Hippocampal formation (tissue), 2 donors: ENCODE data around the gene EEF1AKMT2.
"Not testable (repeated sequence)": the region's sequence is repeated elsewhere in the genome, so short reads cannot be mapped to it uniquely, and the experiment has no call there.

Experiments used
- DNase-seq, 2 donors: peaks; one replicate each; lab custom pipeline; 2025; lab: John Stamatoyannopoulos, UW

Gene EEF1AKMT2

DNA sequence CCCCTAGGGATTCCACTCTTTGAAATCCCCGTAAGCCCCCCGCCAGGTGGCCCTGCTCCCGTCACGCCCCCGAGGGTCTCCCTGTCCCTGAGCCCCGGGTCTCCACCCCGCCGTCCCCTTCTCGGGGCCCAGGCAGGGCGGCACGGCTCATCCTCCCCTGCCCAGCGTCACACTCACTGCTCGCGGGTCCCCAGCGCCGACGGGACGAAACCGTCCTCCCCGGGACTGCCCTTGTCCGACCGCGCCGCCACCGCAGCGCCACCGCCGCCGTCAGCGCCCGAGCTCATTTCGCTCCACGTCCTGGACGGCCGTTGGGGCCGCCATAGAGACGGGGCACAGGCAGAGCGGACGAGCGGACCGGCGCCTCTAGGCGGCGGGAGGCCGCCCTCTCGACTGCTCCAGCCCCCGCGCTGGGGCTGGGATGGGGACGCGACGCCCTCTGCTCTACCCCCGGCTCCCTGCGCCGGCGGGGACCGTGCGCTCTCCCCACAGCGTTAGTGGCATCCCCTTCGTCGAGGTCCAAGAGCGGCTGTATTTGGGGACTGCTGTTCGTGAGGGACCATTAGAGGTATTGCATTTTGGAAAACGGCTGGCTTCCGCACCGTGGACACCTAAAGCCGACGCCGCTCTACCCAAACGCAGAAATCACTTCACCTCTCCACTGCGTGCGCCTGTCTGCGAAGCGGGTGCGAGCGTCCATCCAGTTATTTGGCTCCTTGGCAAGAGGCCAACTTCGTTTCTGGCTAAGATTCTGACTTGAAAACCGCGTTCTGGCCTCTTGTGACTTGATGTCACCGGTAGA lies at the start of gene EEF1AKMT2:
TSS of gene EEF1AKMT2 (minus strand) at position 341 of the 802 bp plus-strand sequence. CDS start at position 287, 54 bp downstream.
- peak; percentile 61 to 77 for DNase-seq

DNA sequence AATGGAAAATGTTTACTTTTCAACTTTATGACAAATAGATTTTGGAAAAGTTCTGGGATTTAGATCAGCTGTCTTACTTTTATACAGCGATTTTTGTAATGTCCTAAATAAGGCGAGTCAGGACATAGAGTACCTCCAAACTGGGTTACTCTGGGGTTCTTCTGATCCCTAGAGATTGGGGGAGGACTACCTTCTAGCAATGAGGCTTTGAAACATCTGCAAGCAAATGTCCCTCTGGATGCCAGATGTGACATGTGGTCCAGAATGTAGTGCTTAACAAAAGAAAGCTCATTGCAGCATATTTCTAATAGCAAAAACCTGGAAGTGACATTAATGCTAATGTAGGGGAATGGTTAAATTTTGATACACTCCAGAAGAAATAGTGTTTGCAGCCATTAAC lies 46.0 kb upstream of the EEF1AKMT2 start:
- DNase-seq = no peak

DNA sequence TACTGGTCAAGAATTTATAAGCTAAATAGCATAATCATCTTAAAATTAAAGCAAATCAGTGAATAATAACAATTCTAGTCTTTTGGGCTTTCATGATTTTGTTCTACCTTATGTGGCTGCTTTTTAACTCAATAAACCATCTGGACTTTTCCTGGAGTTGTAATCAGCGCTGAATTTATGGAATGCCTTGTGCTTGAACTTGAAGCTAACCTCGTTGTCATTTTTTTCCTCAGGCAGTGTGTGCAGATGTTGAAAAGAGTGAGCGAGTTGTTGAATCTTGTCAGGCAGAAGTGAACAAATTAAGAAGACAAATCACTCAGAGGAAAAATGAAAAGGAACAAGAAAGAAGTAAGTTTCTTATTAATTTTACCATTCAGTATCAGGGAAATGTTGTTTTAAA lies 39.4 kb upstream of the EEF1AKMT2 start:
- DNase-seq = no peak

DNA sequence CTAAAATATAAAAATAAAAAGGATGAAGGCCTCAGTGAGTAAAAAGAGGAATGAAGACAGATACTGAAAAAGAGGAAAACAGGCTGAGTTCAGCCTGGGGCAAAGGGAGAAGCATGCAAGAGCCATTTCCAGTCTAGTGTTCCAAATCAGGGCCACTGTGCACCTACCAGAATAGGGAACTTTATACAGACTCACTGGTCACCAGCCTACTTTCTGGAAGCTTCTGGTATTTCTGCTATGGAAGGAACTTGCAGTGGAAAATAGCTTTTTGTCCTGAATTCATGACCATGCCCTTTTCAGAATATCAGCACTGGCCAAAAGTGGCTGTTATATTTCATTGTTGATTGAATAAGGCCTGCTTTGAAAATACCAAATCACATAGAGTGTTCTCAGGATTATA lies 38.8 kb upstream of the EEF1AKMT2 start:
- DNase-seq = no peak

DNA sequence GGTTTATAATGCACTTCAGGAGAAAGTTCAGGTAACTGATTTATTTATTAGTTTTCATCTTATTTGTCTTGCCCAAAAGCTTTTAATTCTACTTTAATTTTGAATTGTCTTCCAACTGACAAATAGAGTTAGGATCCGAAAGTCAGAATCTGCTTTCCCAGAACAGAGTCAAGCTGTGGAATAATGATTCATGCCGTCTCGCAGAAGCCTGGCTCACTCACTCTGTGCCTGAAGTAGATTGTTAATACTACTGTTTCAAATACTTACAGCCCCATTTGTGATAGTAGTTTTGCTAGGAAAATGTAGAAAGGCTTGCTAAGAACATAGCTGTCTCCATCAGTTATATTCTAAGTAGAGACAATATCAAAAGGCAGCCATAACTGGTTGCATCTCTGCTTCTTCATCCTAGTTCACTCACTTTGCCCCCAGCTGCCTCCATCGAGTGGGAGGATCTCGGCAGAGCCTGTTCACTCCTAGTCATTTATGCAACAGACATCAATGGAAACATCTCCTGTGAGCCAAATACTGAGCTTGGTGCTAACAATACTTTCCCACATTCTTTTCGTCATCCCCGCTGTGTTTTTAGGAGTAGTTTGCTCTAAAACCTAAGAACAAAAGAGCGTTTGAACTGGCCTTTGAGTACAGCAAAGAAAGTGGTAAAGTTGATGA lies 37.9 kb upstream of the EEF1AKMT2 start:
- DNase-seq = no peak

DNA sequence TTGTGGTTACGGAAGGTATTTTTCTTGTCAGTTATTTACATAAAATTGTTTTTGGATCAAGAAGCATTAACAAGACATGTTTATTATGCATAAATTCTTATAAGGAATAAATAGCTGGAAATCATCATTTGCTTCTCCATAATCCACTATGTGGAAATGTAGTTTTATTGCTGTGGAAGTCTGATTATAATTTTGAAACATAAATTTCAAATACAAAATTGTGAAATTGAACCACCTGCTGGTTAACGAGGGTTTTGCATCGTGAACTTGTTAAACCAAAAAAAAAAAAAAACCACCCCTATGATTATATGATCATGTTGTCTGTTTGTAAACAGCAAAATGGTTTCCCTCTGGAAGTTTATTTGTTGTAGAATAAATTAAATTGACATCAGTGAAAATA lies 35.8 kb upstream of the EEF1AKMT2 start:
- no peak for DNase-seq

DNA sequence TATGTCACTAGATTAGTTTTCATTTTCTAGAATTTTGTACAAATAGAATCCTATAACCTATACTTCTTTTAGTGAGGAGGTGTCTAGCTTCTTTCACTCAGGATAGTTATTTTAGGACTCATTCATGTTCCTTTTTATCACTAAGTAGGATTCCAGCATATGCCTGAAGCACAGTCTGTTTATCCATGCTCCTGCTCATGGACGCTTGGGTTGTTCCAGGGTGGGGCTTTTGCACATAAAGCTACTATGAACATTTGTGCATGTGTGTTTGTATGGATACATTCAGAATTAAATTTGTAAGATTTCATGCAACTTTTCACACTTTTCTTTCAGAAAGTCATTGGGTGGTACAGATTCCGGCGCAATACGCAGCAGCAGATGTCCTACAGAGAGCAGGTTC lies 34.6 kb upstream of the EEF1AKMT2 start:
- no peak for DNase-seq

DNA sequence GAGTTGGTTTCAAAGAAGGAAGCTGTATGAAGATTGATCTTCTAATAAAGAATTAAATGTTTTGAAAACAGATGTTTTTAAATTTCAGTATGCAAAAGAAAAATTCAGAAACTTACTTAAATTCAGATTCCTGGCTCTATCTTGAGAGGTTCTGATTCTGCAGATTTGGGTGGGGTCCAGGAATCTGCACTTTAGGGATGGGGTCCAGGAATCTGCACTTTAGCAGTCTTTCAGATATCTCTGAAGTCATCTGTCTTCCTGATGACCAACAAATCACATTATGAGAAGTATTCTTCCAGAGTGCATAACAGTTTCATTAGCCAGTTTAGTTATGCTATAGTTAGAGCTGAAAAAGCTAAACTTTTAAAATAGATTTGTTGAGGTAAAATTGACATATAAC lies 34.0 kb upstream of the EEF1AKMT2 start:
- no peak for DNase-seq

DNA sequence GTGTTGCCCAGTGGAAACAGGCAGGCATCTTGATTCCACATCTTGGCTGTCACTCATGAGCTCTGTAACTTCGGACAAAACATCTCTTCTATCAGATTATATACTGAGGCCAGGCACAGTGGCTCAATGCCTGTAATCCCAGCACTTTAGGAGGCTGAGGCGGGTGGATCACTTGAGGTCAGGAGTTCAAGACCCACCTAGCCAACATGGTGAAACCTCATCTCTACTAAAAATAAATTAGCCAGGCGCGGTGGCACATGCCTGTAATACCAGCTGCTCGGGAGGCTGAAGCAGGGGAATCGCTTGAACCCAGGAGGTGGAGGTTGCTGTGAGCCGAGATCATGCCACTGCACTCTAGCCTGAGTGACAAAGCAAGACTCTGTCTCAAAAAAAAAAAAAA lies 33.2 kb upstream of the EEF1AKMT2 start:
- not testable (repeated sequence) for DNase-seq

DNA sequence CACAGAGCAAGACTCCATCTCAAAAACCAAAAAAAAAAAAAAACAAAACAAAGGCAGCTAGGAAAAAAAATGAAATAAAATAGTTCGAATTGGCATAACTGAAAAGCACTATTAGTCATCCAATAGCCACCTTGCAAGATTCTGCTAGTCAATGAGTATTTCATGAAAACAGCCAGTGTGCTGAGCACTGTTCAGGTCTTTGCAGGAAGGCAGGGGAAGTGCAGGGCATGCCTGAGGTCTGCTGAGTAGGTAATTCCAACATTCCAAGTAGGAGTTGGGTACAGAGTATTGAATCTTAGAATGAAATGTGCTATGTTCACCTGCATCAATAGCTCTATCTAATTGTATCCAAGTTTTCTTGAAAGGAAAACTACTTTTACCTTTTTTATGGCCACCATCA lies 32.8 kb upstream of the EEF1AKMT2 start:
- no peak for DNase-seq

DNA sequence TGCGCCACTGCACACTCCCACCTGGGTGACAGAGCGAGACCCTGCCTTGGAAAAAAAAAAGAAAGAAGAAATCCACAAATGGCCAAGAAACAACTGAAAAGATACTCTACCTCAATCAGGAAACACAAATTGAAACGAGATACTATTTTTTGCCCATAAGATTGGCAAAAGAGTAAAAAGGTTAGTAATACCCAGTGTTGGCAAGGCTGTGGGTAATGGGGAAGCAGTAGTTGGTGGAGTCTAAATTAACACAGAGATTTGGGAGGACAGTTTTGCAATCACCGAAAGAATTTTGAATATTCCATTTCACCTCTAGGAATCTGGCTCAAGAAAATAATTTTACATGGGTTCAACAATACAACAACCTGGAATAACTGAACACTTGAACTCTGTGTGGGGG lies 29.8 kb upstream of the EEF1AKMT2 start:
- DNase-seq = no peak

DNA sequence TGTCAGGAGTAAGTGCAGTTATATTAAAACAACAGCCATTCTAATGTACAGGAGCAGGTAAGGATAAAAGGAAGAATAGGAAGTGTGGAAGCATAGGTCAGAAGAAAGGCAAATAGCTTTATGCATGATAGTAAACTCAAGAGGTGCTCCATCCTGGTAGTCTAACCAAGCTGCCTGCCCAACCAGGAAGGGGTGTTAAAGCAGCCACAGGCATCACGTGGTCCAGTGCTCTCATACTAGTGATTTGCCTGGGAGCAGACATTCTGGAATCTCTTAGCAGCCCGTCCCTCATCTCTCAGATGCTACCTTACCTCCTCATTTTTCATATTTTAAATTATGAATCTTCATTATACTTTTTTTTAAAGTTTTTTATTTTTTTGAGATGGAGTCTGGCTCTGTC lies 28.4 kb upstream of the EEF1AKMT2 start:
- no peak for DNase-seq

DNA sequence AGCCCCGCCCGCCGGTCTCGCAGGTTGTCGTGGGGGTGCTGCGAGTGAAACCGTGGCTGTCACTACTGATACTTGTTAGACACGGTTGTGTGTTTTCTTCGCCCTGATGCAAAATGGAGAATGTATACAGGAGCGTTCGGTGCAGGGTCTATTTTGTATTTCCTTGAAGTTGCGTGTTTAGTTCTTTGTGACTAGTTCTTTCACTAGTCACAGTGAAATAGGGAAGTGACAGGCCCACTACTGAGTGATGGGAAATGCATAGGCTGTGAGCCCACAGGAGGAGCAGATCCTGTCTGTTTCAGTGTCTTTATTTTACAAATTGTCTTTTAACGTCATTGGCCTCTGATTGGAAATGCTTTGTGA lies 10.6 kb upstream of the EEF1AKMT2 start:
- DNase-seq = no peak

DNA sequence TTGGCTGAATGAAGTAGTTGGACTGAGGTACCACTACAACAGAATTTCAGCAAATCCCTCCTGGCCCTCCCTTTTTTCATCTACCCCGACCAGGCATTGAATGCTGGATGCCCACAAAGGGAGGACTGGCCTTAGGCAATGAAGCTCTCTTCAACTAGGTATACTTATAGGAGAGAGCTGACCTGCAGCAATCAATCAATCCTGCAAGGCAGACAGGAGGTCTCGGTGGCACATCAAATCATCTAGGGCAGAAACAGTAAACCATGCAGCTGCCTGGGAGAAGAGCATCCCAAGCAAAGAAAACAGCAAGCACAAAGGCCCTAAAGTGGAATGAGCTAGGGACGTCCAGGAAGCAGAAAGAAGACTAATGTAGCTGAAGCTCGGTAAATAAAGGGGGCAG lies 7.5 kb upstream of the EEF1AKMT2 start:
- no peak for DNase-seq

DNA sequence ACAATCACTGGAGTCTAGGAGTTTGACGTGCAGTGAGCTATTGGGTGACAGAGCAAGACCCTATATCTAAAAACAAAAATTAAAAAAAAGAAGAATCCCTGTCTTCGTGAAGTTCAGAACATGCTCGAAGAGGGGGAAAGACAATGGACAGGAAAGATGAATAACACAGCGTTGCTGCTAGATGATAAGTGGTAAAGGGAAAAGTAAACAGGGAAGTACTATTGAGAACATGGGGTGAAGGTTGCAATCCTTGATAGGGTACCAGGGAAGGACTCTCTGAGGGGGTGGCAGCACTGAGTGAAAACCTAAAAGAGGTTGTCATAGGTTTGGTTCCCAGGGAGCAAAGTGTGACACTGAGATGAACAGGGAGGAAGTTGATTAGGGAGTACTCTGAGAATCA lies 7.1 kb upstream of the EEF1AKMT2 start:
- DNase-seq = no peak

DNA sequence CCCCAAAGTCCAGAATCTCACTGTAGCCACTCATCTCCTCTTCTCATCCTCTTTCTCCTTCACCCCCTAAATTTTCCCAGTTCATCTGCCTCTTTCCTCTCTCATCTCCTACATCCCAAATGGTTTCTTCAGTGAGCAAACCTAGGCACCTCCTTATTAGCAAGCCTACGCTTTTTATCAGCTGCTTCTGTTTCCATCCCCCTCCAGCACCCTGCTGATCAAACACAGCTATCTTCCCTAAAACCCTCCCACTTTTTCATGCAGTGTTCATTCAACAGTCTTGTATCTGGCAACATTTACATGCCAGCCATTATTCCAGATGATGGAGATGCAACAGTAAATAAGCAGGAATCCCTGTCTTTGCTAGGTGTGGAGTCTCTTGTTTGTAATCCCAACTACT lies 6.7 kb upstream of the EEF1AKMT2 start:
- DNase-seq = no peak

DNA sequence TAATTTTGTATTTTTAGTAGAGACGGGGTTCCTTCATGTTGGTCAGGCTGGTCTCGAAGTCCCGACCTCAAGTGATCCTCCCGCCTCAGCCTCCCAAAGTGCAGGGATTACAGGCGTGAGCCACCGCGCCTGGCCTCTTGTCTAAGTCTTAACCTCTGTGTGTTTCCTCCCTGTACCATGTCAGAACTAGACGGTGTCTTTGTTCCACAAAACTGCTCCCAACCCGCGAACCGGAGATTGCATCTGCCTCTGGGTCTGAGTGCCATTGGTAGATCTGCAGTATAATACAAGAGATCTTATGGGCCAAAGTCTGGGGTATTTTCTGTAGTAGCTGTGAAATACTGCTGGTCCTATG lies 1.3 kb upstream of the EEF1AKMT2 start:
- no peak for DNase-seq

DNA sequence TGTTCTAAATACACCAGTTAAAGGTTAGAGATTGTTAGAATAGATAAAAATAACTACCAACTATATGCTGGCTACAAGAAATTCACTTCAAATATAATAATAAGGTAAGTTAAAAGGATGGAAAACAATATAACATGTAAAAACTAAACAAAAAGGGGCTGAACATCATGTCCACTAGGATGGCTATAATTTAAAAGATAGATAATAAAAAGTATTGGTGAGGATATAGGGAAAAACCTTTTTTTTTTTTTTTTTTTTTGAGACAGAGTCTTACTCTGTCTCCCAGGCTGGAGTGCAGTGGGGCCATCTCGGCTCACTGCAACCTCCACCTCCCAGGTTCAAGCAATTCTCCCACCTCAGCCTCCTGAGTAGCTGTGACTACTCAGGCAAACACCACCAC lies 8.8 kb downstream of the EEF1AKMT2 start:
- DNase-seq = not testable (repeated sequence)

DNA sequence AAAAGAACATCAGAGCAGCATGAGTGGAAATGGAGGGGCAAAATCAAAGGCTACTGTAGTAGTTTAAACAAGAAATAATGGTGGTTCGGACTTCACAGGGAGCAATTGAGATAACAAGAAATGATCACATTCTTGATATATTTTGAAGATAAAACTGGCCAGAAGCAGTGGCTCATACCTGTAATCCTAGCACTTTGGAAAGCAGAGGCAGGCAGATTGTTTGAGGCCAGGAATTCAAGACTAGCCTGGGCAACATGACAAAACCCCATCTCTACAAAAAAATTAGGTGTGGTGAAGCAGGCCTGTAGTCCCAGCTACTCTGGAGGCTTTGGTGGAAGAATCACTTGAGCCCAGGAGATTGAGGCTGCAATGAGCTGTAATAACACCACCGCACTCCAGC lies 22.9 kb downstream of the EEF1AKMT2 start:
- DNase-seq = no peak

DNA sequence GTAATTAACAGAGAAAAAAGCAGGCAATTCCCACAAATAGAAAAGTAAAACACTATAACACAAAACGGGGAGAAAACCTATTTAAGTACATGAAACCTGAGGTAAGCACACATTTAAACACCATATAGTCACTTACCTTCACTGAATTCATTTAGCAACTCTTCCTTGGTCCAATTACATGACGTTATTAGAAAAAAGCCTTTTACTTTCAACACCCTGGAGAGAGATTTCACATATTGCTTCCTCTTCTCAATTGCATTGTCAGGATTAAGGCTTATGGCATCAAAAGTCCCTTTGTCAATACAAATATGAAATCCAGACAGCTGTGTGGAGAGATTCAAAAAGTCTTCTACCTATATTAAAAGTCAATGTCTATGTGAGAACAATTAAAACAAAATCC lies 26.4 kb downstream of the EEF1AKMT2 start:
- DNase-seq = no peak

DNA sequence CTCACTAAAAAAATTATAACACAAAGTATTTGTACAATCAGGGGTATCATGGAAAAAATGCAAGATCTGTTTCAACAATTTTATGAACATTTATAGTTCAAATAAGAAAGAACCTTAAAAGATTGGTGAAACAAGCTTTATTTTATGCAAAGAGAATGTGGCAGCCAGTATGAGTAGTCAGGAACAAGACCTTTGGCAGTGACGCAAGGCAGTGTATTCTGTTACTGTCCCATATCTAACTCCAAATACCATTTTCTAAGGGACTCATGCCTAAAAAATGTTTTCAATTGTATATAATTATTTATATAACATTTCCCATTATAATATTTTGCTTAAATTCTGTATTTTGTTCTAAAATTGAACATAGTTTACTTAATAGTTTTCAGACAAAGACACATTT lies 28.4 kb downstream of the EEF1AKMT2 start:
- no peak for DNase-seq

DNA sequence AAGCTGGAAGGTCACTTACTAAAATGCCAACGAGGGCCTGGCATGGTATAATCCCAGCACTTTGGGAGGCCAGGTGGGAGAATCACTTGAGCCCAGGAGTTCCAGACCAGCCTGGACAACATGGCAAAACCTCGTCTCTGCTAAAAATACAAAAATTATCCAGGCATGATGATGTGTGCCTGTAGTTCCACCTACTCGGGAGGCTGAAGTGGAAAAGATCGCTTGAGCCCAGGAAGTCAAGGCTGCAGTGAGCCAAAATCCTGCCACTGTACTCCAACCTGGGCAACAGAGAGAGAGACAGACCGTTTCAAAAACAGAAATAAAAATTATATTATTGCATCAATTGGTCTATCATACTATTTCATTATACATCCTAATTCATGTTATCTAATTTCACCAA lies 29.4 kb downstream of the EEF1AKMT2 start:
- DNase-seq = no peak

DNA sequence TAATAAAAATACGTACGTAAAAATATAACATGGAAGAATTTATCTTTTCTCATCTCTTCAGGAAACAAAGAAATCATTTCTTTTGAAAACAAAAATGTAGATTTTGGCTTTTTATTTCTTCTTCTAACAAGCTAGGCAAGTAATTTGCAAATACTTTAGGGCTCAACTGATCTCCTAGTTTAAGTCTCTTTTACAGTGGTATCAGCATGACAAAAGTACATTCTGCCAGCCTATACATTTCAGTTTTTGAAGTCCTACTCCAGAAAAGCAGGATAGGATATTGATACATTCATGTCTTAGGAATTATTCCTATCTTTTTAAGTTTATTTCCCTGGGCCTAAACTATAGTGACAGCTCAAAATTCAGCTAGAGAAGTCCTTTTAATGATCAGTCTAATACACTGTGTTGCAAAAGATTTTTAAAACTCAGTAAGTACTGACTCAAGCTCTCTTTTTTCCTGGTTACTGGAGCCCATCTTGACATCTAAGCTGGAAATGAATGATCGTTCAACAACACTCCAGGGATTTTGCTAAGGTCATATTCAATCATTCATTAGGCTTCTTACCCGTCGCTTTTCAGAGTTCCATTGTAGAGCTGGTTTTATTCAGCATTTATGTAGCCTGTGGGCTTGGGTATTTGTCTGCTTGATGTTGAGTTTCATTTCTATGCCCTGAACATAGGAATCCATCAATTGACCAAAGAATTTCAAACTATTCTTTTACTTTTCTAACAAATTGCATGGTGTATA lies 35.4 kb downstream of the EEF1AKMT2 start:
- no peak for DNase-seq
